Measurements from ENCODE around the gene CHMP4A.

Gene CHMP4A

GRCh38 chr14:24177041-24177825 is 36.1 kb downstream of the CHMP4A start:
- no peak for DNase-seq

GRCh38 chr14:24176599-24176998 is 36.7 kb downstream of the CHMP4A start:
- no peak for DNase-seq

GRCh38 chr14:24172871-24173281 is 40.4 kb downstream of the CHMP4A start:
- peak; percentile 29 for DNase-seq

GRCh38 chr14:24172261-24172860 is 40.9 kb downstream of the CHMP4A start:
- DNase-seq = peak; percentile 40

- peak; percentile 99 for DNase-seq
Measured at GRCh38 chr14:24171422-24172260, 41.6 kb downstream of the CHMP4A start, which contains the start of gene REC8. TSS of gene REC8 (plus strand) at chr14:24172080. CDS start at chr14:24172553, 473 bp downstream.

GRCh38 chr14:24167469-24168114 is 45.7 kb downstream of the CHMP4A start:
- no peak for DNase-seq

- no peak for DNase-seq
Measured at GRCh38 chr14:24165785-24166184, 47.5 kb downstream of the CHMP4A start.

GRCh38 chr14:24164518-24164991 is 48.7 kb downstream of the CHMP4A start:
- no peak for DNase-seq

GRCh38 chr14:24162093-24162492 is 51.2 kb downstream of the CHMP4A start:
- DNase-seq = no peak

- DNase-seq = peak; percentile 98
Measured at GRCh38 chr14:24160850-24161804, 52.2 kb downstream of the CHMP4A start, which contains the start of gene IRF9. TSS of gene IRF9 (plus strand) at chr14:24161265. CDS start at chr14:24162145, 880 bp downstream.

GRCh38 chr14:24160499-24160849 is 52.8 kb downstream of the CHMP4A start:
- DNase-seq = no peak

GRCh38 chr14:24159777-24160498 is 53.4 kb downstream of the CHMP4A start:
- no peak for DNase-seq
